ENCODE results near the gene ATP10A. TPM values are rescaled to one million over a fixed set of nuclear protein-coding genes. Genes with fewer than 3 reads are reported as not detected.

The ATP10A gene
- total RNA-seq, 4 donors from 2014 or later: 3.8 to 7.1 (median 5.2) TPM

- Histone ChIP-seq H3K4me3 (no peak overlapping the region), H3K27ac (no peak overlapping the region), H3K36me3 (peaks cover 6% of the 10 kb centered on the region), H3K9me3 (no peaks in the 10 kb centered on the region), H3K4me1 (peaks cover 7% of the 10 kb centered on the region), H3K27me3 (no peaks in the 10 kb centered on the region)
- DNase-seq (ENCODE audit: low spot score in 2 of 2): no peak
- 96% methylated on average over 14 of the region's 35 CpGs for WGBS
- TF ChIP-seq EP300 (IDR thresholded peaks at IDR 0.05) (no peak), CTCF (IDR thresholded peaks at IDR 0.05) (no peak), POLR2A (IDR thresholded peaks at IDR 0.05) (no peak), POLR2AphosphoS5 (IDR thresholded peaks at IDR 0.05) (no peak)
Measured at GRCh38 chr15:25713736-25714537, 149.2 kb downstream of the ATP10A start.

- Histone ChIP-seq H3K4me1 (peaks cover 6% of the 10 kb centered on the region), H3K4me3 (no peak overlapping the region), H3K27ac (no peak overlapping the region), H3K9me3 (no peaks in the 10 kb centered on the region), H3K27me3 (no peaks in the 10 kb centered on the region), H3K36me3 (peaks cover 6% of the 10 kb centered on the region)
- TF ChIP-seq EP300 (IDR thresholded peaks at IDR 0.05) (no peak), CTCF (IDR thresholded peaks at IDR 0.05) (no peak), POLR2A (IDR thresholded peaks at IDR 0.05) (no peak), POLR2AphosphoS5 (IDR thresholded peaks at IDR 0.05) (no peak)
- DNase-seq (ENCODE audit: low spot score in 2 of 2): no peak
- WGBS: 75% methylated on average over 2 of the region's 5 CpGs
Measured at GRCh38 chr15:25712961-25713355, 150.2 kb downstream of the ATP10A start.

GRCh38 chr15:25712192-25712960 is 150.8 kb downstream of the ATP10A start:
- no peak for DNase-seq (ENCODE audit: low spot score in 2 of 2)
- H3K4me3 ChIP-seq: no peak overlapping the region
- no peak for TF ChIP-seq EP300 (IDR thresholded peaks at IDR 0.05)
- TF ChIP-seq POLR2A (IDR thresholded peaks at IDR 0.05): no peak
- no peak for TF ChIP-seq POLR2AphosphoS5 (IDR thresholded peaks at IDR 0.05)
- no peak for TF ChIP-seq CTCF (IDR thresholded peaks at IDR 0.05)
- 83% methylated on average over 9 of the region's 9 CpGs for WGBS
- peaks cover under 1% of the 10 kb centered on the region for H3K4me1 ChIP-seq
- no peaks in the 10 kb centered on the region for H3K27me3 ChIP-seq
- H3K27ac ChIP-seq: no peak overlapping the region
- H3K9me3 ChIP-seq: no peaks in the 10 kb centered on the region
- H3K36me3 ChIP-seq: peaks cover 9% of the 10 kb centered on the region

GRCh38 chr15:25711691-25712090 is 151.4 kb downstream of the ATP10A start:
- DNase-seq (ENCODE audit: low spot score in 2 of 2): peak in 1 of 2 donors; percentile 44
- Histone ChIP-seq H3K36me3 (peaks cover 9% of the 10 kb centered on the region), H3K27me3 (no peaks in the 10 kb centered on the region), H3K4me3 (no peak overlapping the region), H3K4me1 (no peaks in the 10 kb centered on the region), H3K27ac (no peak overlapping the region), H3K9me3 (no peaks in the 10 kb centered on the region)
- 95% methylated on average over 8 of the region's 8 CpGs for WGBS
- TF ChIP-seq CTCF (IDR thresholded peaks at IDR 0.05) (no peak), POLR2AphosphoS5 (IDR thresholded peaks at IDR 0.05) (no peak), POLR2A (IDR thresholded peaks at IDR 0.05) (no peak), EP300 (IDR thresholded peaks at IDR 0.05) (no peak)

- TF ChIP-seq CTCF (IDR thresholded peaks at IDR 0.05): no peak
- no peak for TF ChIP-seq POLR2AphosphoS5 (IDR thresholded peaks at IDR 0.05)
- Histone ChIP-seq H3K4me3 (no peak overlapping the region), H3K36me3 (peaks cover 9% of the 10 kb centered on the region), H3K4me1 (no peaks in the 10 kb centered on the region), H3K9me3 (no peaks in the 10 kb centered on the region), H3K27ac (no peak overlapping the region), H3K27me3 (no peaks in the 10 kb centered on the region)
- 84% methylated on average over 8 of the region's 9 CpGs for WGBS
- DNase-seq (ENCODE audit: low spot score in 2 of 2): peak in 1 of 2 donors; percentile 56
Measured at GRCh38 chr15:25711164-25711563, 152.0 kb downstream of the ATP10A start.
